ENCODE measurements around the gene CTIF.

The CTIF gene

DNA sequence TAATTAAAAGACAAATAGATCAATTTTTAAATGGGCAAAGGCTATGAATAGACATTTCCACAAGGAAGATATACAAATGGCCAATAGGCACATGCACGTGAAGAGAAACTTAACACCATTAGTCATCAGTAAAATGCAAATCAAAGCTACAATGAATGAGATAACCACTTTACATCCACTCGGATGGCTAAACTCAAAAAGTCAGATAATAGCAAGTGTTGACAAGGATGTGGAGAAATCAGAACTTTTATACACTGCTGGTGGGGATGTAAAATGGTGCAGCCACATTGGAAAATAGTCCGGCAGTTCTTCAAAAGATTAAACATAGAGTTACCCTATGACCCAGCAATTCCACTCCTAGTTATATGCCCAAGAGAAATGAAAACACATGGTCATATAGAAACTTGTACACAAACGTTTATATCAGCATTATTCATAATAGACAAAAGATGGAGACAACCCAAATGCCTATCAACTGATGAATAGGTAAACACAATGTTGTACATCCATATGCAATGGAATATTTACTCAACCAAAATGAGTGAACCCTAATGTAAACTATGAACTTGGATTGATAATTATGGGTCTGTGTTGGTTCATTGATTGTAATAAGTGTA lies 360.8 kb downstream of the CTIF start:
- no peak overlapping the region for H3K4me3 ChIP-seq (ENCODE audit: low read depth, low read length)
- peaks cover 10% of the 10 kb centered on the region; the same call in 1 of the 2 replicates for H3K4me1 ChIP-seq

DNA sequence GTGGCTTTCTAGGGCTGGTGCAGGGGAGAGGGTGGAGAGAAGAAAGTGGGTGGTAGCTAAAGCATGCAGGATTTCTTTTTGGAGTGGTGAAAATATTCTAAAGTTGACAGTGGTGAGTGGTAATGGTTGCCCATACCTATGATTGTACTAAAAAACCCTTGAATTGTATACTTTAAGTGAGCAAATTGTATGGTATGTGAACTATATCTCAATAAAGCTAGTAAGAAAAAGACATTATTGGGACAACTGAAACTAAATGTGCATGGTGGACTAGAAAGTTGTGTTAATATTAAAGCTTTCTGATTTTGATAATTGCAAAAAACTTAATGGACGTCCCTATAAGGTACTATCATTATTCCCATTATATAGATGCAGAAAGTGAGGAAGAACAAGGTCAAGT lies 361.6 kb downstream of the CTIF start:
- TF ChIP-seq, protein P1, sequence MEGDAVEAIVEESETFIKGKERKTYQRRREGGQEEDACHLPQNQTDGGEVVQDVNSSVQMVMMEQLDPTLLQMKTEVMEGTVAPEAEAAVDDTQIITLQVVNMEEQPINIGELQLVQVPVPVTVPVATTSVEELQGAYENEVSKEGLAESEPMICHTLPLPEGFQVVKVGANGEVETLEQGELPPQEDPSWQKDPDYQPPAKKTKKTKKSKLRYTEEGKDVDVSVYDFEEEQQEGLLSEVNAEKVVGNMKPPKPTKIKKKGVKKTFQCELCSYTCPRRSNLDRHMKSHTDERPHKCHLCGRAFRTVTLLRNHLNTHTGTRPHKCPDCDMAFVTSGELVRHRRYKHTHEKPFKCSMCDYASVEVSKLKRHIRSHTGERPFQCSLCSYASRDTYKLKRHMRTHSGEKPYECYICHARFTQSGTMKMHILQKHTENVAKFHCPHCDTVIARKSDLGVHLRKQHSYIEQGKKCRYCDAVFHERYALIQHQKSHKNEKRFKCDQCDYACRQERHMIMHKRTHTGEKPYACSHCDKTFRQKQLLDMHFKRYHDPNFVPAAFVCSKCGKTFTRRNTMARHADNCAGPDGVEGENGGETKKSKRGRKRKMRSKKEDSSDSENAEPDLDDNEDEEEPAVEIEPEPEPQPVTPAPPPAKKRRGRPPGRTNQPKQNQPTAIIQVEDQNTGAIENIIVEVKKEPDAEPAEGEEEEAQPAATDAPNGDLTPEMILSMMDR (IDR thresholded peaks at IDR 0.05; ENCODE audit: low read depth, low read length) = no peak
- Histone ChIP-seq H3K4me1 (peaks cover 10% of the 10 kb centered on the region; the same call in 1 of the 2 replicates), H3K36me3 (no peaks in the 10 kb centered on the region), H3K4me3 (ENCODE audit: low read depth, low read length) (no peak overlapping the region), H3K27me3 (no peaks in the 10 kb centered on the region), H3K9me3 (no peaks in the 10 kb centered on the region)
- DNase-seq = no peak

More for the DNA sequence above, 360.8 kb downstream of the CTIF start:
- DNase-seq = no peak
- no peaks in the 10 kb centered on the region for H3K27me3 ChIP-seq
- no peaks in the 10 kb centered on the region for H3K9me3 ChIP-seq
- TF ChIP-seq, protein P1 (IDR thresholded peaks at IDR 0.05; ENCODE audit: low read depth, low read length) = no peak
- H3K36me3 ChIP-seq = no peaks in the 10 kb centered on the region

DNA sequence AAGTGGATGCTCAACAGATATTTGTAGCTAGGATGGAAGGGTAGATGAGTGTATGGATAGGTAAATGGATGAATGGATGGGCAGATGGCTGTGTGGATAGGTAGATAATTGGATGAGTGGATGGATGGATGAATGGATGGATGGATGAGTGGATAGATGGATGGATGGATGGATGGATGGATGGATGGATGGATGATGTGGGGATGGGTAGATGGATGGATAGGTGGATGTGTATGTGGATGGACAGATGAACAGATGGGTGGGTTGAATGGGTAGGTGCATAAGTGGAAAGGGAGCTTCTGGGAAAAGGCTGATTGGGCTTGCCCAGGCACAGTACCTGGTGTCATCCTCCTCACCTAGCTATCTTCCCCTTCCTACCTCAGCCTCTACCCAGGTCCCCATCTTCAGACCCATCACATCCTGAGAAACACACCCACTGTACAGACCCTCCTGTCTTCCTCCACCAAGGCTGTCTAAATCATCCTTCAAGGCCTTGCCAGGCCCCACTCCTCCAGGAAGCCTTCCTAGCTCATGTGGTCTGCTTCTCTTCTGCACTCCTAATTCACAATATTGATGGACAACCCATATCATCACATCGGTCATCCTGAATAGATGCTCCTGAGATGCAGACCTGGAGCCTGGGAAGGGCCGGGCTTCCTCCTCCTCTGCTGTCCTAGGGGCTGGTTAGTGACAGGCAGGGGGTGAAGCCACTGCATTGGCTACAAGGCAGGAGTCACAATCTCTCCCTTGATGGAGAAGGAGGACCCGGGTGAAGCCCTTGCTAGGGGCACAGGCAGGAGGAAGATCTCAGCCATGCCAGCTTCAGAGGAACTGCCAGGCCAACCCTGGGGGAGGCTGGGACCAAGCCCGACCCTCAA lies 362.6 kb downstream of the CTIF start:
- H3K4me3 ChIP-seq (ENCODE audit: low read depth, low read length) = no peak overlapping the region
- DNase-seq = no peak
- no peaks in the 10 kb centered on the region for H3K36me3 ChIP-seq
- no peaks in the 10 kb centered on the region for H3K9me3 ChIP-seq
- no peaks in the 10 kb centered on the region for H3K27me3 ChIP-seq
- peaks cover 10% of the 10 kb centered on the region; the same call in 1 of the 2 replicates for H3K4me1 ChIP-seq
- TF ChIP-seq, protein P1 (IDR thresholded peaks at IDR 0.05; ENCODE audit: low read depth, low read length) = no peak

DNA sequence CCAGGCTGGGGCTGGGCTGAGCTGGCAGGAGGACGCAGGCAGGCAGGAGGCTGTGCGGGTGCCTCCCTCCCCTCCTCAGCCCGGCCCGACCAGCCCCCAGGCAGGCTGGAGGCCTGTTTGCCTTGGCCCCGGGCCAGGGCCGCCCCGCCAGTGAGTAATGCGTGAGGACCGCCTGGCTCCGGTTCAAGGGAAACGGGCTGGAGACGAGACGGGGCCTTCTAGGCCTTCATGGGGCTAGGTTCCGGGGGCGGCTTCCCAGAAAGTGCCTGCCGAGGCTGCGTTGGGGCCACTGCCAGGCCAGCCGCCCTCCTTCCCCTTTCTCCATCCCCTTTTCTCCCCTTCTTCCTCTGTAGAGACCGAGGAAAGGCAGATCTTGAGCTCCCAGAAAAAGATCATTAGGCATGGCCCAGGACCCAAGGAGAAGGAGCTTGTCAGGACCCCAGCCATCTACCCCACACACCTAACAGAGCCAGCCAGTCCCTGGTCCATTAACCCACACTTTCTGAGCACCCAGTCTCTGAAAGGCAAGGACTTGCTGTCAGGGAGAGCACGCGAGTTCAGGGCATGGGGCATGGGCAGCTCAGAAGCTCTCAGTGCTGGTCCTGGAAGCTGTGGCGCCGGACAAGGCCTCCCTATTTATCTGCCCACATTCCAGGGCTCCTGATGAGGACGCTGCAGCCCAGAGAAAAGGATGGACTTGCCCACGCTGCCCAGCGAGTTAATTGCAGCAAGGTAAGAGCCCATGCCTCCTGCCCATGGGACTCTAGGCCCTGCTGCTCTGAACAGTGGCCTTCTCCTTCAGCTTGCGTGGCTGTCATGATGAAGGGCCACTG lies 363.4 kb downstream of the CTIF start:
- DNase-seq = peak; percentile 84
- Histone ChIP-seq H3K9me3 (no peaks in the 10 kb centered on the region), H3K36me3 (no peaks in the 10 kb centered on the region), H3K4me1 (peaks cover 10% of the 10 kb centered on the region; the same call in 1 of the 2 replicates), H3K4me3 (ENCODE audit: low read depth, low read length) (no peak overlapping the region), H3K27me3 (no peaks in the 10 kb centered on the region)
- TF ChIP-seq, protein P1 (IDR thresholded peaks at IDR 0.05; ENCODE audit: low read depth, low read length) = no peak

DNA sequence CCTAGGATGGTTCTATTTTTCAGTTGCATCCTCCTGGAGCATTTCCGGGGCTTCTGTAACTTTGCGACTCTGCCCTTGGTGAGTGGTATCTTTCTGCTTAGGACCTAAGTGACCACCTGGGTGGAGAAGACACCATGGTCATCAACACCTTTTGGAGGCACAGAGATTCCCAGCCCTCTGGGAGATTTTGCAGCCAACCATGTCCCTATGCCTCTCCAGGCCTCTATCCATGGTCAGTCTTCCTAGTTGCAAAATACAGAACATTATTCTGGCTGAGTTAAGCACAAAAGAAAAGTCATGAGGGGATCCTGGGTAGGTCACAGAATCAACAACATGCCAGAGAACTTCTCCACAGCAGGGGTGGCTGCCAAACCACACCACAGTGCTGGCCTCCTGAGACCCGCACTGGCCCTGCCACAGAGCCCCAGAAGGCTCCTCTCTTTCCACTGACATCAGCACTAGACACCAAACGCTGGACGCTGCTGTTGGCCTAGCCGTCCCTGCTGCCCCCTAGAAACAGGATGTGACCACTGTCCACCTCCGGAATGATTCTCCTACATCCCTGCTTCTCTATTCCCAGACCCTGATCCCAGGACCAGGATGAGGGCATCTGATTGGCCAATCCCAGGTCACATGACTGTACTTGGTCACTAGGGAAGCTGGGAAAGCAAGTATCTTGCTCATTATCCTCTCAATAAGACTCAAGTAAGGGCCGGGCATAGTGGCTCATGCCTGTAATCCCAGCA lies 364.2 kb downstream of the CTIF start:
- Histone ChIP-seq H3K27me3 (no peaks in the 10 kb centered on the region), H3K4me1 (peaks cover 10% of the 10 kb centered on the region; the same call in 1 of the 2 replicates), H3K36me3 (no peaks in the 10 kb centered on the region), H3K9me3 (no peaks in the 10 kb centered on the region), H3K4me3 (ENCODE audit: low read depth, low read length) (no peak overlapping the region)
- TF ChIP-seq, protein P1 (IDR thresholded peaks at IDR 0.05; ENCODE audit: low read depth, low read length) = no peak
- DNase-seq = no peak

Data from BE2C (cell line).